Caco-2 (cell line): Measurements from ENCODE around the gene ZDHHC4. TPM values are rescaled to one million over a fixed set of nuclear protein-coding genes. Genes with fewer than 3 reads are reported as not detected.

Source experiments
- BruUV-seq: library from RNA; stranded (reverse); fragments of 400-500 nt; replicated peaks from 2 replicates; lab custom pipeline; 2021; lab: Mats Ljungman, UMichigan
- CTCF ChIA-PET: fragments of 300-600 bp; sonication (Branson Sonifier 250); formaldehyde crosslinking; loops from one replicate; lab custom pipeline; 2022; ENCODE audit warnings: antibody characterized with exemption; lab: Charles Lee
- POLR2A ChIA-PET: fragments of 300-600 bp; sonication (Branson Sonifier 250); formaldehyde crosslinking; loops from one replicate; lab custom pipeline; 2022; ENCODE audit warnings: antibody characterized with exemption; lab: Charles Lee
- DNase-seq, 2 experiments: peaks; one replicate each; pipeline versions ENCODE4 v3.0.0 to v3.0.0-alpha.2; 2020 to 2022
- H3K27me3 ChIP-seq: replicated peaks from 2 replicates; pipeline ENCODE4 v1.6.0; 2011; ENCODE audit warnings: low read length; ENCODE audit not compliant: control insufficient read depth, insufficient read depth
- H3K36me3 ChIP-seq: 2 replicates; pipeline ENCODE4 v1.5.1; 2011; ENCODE audit warnings: low read length; ENCODE audit not compliant: control insufficient read depth, insufficient read depth
- H3K4me1 ChIP-seq: fragments of 250-450 bp; sonication (Bioruptor Pico); 2 replicates; pipeline ENCODE4 v1.5.1; 2020; ENCODE audit warnings: mild to moderate bottlenecking
- H3K4me3 ChIP-seq: 2 replicates; pipeline ENCODE4 v1.5.1; 2011; ENCODE audit warnings: low read depth, mild to moderate bottlenecking, control low read depth, low read length
- H3K9me3 ChIP-seq: fragments of 250-450 bp; sonication (Bioruptor Pico); 2 replicates; pipeline ENCODE4 v1.5.1; 2020; ENCODE audit warnings: mild to moderate bottlenecking, moderate library complexity
- H3K27ac Mint-ChIP-seq: one replicate; pipeline ENCODE4 v1.8.0; 2022; ENCODE audit warnings: mixed read lengths; ENCODE audit not compliant: unreplicated experiment
- H3K27me3 Mint-ChIP-seq: one replicate; pipeline ENCODE4 v1.8.0; 2022; ENCODE audit warnings: mixed read lengths; ENCODE audit not compliant: insufficient read depth, unreplicated experiment
- H3K36me3 Mint-ChIP-seq: one replicate; pipeline ENCODE4 v1.8.0; 2022; ENCODE audit warnings: mild to moderate bottlenecking, mixed read lengths; ENCODE audit not compliant: insufficient read depth, unreplicated experiment
- H3K4me1 Mint-ChIP-seq: one replicate; pipeline ENCODE4 v1.8.0; 2022; ENCODE audit warnings: low read depth, mixed read lengths; ENCODE audit not compliant: unreplicated experiment
- H3K4me3 Mint-ChIP-seq: one replicate; pipeline ENCODE4 v1.8.0; 2022; ENCODE audit warnings: mild to moderate bottlenecking, moderate library complexity, mixed read lengths; ENCODE audit not compliant: unreplicated experiment
- H3K9me3 Mint-ChIP-seq: one replicate; pipeline ENCODE4 v1.8.0; 2022; ENCODE audit warnings: mixed read lengths; ENCODE audit not compliant: unreplicated experiment
- intact Hi-C: fragments of 100-400 bp; cut with micrococcal nuclease; formaldehyde crosslinking; loops from one replicate; pipeline ENCODE4 v1.10.0; 2022; ENCODE audit not compliant: unreplicated experiment
- total RNA-seq: library from RNA; stranded (reverse); gene quantifications from 2 replicates; pipeline ENCODE4 v1.2.3, GENCODE V29; 2022
- TF ChIP-seq, protein P1 (sequence below), 2 experiments: fragments of 200-600 bp in 1 of 2; IDR thresholded peaks; 1 replicate in 1 of 2; 2 replicates in 1 of 2; pipeline versions ENCODE4 v1.5.1 to v1.8.0; 2011 to 2022; ENCODE audit warnings: antibody characterized with exemption in 1 of 2, control low read depth in 1 of 2, inconsistent platforms in 1 of 2, low read depth in 1 of 2, low read length in 1 of 2, mild to moderate bottlenecking in 1 of 2, moderate library complexity in 1 of 2; ENCODE audit not compliant: insufficient read depth in 1 of 2, severe bottlenecking in 1 of 2, unreplicated experiment in 1 of 2

The ZDHHC4 gene
- total RNA-seq, 1 experiment from 2014 or later, result 78.9 TPM

DNA sequence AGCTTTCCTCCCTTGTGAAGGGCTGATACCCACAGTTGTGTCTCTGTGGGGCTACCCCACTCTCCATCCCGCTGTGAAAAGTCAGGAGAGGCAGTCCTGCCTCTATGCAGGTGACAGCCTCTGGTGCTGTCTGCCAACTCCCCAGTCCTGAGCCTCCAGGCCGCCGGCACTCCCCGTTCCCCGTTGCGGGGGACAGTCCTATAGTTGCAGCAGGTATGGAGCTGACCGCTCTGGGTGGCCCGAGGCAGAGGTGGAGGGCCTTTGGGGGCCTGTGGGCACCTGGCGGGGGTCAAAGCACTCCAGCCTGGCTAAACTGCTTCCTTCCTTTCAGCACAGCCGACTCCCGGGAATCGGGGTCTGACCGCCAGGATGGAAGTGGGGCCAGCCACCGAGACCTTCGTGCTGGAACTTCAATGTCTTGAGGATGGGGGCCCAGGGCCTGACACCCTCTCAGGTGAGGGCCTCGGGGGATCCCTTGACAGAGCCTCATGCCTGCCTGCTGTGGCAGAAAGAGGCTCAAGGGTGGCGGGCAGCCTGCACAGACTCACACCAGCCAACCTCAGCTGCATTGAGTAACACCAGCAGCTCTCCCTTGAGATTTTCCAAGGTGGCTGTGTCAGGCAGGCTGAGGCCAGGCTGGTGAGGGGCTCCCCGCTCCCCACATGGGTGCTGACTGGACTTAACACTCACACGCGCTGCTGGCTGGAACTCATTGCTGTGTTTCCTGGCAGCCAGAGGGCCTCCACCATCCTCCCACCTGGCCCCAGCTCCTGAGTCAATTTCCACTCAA, 39.8 kb downstream of the ZDHHC4 start:
- Mint-ChIP-seq H3K9me3 (no peaks in the 10 kb centered on the region), H3K36me3 (no peaks in the 10 kb centered on the region), H3K4me1 (no peaks in the 10 kb centered on the region), H3K27me3 (no peaks in the 10 kb centered on the region), H3K27ac (no peak overlapping the region), H3K4me3 (peak overlapping the region; percentile 76)
- TF ChIP-seq, protein P1, sequence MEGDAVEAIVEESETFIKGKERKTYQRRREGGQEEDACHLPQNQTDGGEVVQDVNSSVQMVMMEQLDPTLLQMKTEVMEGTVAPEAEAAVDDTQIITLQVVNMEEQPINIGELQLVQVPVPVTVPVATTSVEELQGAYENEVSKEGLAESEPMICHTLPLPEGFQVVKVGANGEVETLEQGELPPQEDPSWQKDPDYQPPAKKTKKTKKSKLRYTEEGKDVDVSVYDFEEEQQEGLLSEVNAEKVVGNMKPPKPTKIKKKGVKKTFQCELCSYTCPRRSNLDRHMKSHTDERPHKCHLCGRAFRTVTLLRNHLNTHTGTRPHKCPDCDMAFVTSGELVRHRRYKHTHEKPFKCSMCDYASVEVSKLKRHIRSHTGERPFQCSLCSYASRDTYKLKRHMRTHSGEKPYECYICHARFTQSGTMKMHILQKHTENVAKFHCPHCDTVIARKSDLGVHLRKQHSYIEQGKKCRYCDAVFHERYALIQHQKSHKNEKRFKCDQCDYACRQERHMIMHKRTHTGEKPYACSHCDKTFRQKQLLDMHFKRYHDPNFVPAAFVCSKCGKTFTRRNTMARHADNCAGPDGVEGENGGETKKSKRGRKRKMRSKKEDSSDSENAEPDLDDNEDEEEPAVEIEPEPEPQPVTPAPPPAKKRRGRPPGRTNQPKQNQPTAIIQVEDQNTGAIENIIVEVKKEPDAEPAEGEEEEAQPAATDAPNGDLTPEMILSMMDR (IDR thresholded peaks at IDR 0.05; ENCODE audit: insufficient read depth in 1 of 2, low read depth in 1 of 2, low read length in 1 of 2, severe bottlenecking in 1 of 2, unreplicated experiment in 1 of 2), result no peak
- peaks cover 16% of the 10 kb centered on the region for H3K4me1 ChIP-seq
- no peak overlapping the region for H3K4me3 ChIP-seq
- no TSS peak for BruUV-seq
- ChIA-PET CTCF (no interaction called here), POLR2A (no interaction called here)
- no peaks in the 10 kb centered on the region for H3K9me3 ChIP-seq
- intact Hi-C loops, result loop anchor here (10.0 kb wide), 1 partner anchor 318 kb away; no protein-coding TSS in a partner anchor
- DNase-seq, result no peak
- H3K36me3 ChIP-seq, result no peaks in the 10 kb centered on the region; the same call in 1 of the 2 replicates
- H3K27me3 ChIP-seq, result no peaks in the 10 kb centered on the region

DNA sequence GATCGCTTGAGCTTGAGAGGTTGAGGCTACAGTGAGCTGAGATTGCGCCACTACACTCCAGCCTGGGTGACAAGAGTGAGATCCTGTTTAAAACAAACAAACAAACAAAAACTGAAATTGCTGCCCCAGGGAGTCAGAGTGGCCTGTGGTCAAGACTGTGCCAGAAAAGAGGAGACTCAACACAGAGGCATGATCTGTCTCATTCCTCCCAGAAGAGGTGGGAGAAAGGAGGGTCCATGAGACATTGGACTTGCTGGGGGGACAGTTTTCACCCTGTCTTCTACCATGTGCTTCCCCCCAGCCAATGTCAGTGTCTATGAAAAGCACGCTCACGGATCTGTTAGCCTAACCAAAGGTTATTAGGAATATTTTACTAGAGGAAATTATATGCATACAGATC, 41.4 kb downstream of the ZDHHC4 start:
- H3K4me3 ChIP-seq, result no peak overlapping the region
- no peaks in the 10 kb centered on the region for H3K9me3 ChIP-seq
- DNase-seq, result no peak
- Mint-ChIP-seq H3K27ac (no peak overlapping the region), H3K27me3 (no peaks in the 10 kb centered on the region), H3K36me3 (no peaks in the 10 kb centered on the region), H3K4me3 (no peak overlapping the region), H3K4me1 (no peaks in the 10 kb centered on the region), H3K9me3 (no peaks in the 10 kb centered on the region)
- TF ChIP-seq, protein P1 (IDR thresholded peaks at IDR 0.05; ENCODE audit: insufficient read depth in 1 of 2, low read depth in 1 of 2, low read length in 1 of 2, severe bottlenecking in 1 of 2, unreplicated experiment in 1 of 2), result no peak
- H3K4me1 ChIP-seq, result peaks cover 13% of the 10 kb centered on the region
- BruUV-seq, result no TSS peak
- no peaks in the 10 kb centered on the region for H3K27me3 ChIP-seq
- intact Hi-C loops, result loop anchor here (10.0 kb wide), 1 partner anchor 316 kb away; no protein-coding TSS in a partner anchor
- ChIA-PET CTCF (no interaction called here), POLR2A (no interaction called here)
- H3K36me3 ChIP-seq, result no peaks in the 10 kb centered on the region; the same call in 1 of the 2 replicates

DNA sequence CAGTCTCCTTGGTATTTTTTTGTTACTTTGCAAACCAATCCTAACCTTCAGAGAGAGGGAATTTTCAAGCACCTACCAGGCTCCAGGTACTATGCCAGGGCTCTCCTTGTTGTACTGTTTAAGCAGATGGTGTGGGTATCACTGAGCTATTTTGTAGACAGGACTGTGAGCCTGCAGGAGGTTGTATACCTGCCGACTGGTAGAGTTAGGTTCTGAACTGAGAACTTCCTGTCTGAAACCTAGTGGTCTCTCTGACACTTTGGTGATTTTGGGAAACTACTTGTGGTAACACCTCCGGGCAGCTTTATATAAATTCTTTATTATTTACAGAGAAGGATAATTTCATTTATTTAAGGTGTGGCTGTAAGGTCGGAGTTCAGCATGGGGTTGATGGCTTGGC, 42.7 kb downstream of the ZDHHC4 start:
- ChIA-PET CTCF (interaction anchor here (0.6 kb wide), 1 partner anchor 19 kb away, joined by 4 read pairs; no protein-coding TSS in a partner anchor), POLR2A (no interaction called here)
- intact Hi-C loops, result loop anchor here (10.0 kb wide), 1 partner anchor 315 kb away; no protein-coding TSS in a partner anchor
- H3K36me3 ChIP-seq, result no peaks in the 10 kb centered on the region; the same call in 1 of the 2 replicates
- no TSS peak for BruUV-seq
- H3K9me3 ChIP-seq, result no peaks in the 10 kb centered on the region
- no peak overlapping the region for H3K4me3 Mint-ChIP-seq
- H3K4me3 ChIP-seq, result no peak overlapping the region
- H3K4me1 ChIP-seq, result peaks cover 2% of the 10 kb centered on the region; the same call in 1 of the 2 replicates
- no peaks in the 10 kb centered on the region for H3K9me3 Mint-ChIP-seq
- H3K36me3 Mint-ChIP-seq, result no peaks in the 10 kb centered on the region
- TF ChIP-seq, protein P1 (IDR thresholded peaks at IDR 0.05; ENCODE audit: insufficient read depth in 1 of 2, low read depth in 1 of 2, low read length in 1 of 2, severe bottlenecking in 1 of 2, unreplicated experiment in 1 of 2), result no peak
- DNase-seq, result no peak
- no peak overlapping the region for H3K27ac Mint-ChIP-seq
- H3K27me3 Mint-ChIP-seq, result no peaks in the 10 kb centered on the region
- no peaks in the 10 kb centered on the region for H3K4me1 Mint-ChIP-seq
- no peaks in the 10 kb centered on the region for H3K27me3 ChIP-seq
